ENCODE data around the gene MCF2L.
"Not testable (repeated sequence)": the region's sequence is repeated elsewhere in the genome, so short reads cannot be mapped to it uniquely, and the experiment has no call there.

Gene MCF2L

GRCh38 chr13:113052206-113052605 lies 83.2 kb downstream of the MCF2L start:
- no peak for DNase-seq

GRCh38 chr13:113052971-113053370 lies 84.0 kb downstream of the MCF2L start:
- DNase-seq = no peak

GRCh38 chr13:113053376-113053775 lies 84.4 kb downstream of the MCF2L start:
- DNase-seq = no peak

GRCh38 chr13:113053801-113054604 lies 85.0 kb downstream of the MCF2L start:
- no peak for DNase-seq

GRCh38 chr13:113057084-113057483 lies 88.1 kb downstream of the MCF2L start:
- no peak for DNase-seq

- not testable (repeated sequence) for DNase-seq
Measured at GRCh38 chr13:113057559-113057958, 88.5 kb downstream of the MCF2L start.

- DNase-seq = no peak
Measured at GRCh38 chr13:113058129-113058987, 89.3 kb downstream of the MCF2L start.

- no peak for DNase-seq
Measured at GRCh38 chr13:113058988-113059850, 90.2 kb downstream of the MCF2L start.

GRCh38 chr13:113059891-113060290 lies 90.9 kb downstream of the MCF2L start:
- DNase-seq = no peak

- no peak for DNase-seq
Measured at GRCh38 chr13:113060557-113061270, 91.7 kb downstream of the MCF2L start.

GRCh38 chr13:113061271-113061625 lies 92.2 kb downstream of the MCF2L start:
- no peak for DNase-seq

GRCh38 chr13:113061796-113062425 lies 92.9 kb downstream of the MCF2L start:
- DNase-seq = no peak

GRCh38 chr13:113062691-113063090 lies 93.7 kb downstream of the MCF2L start:
- DNase-seq = no peak

GRCh38 chr13:113063091-113063491 lies 94.1 kb downstream of the MCF2L start:
- no peak for DNase-seq

GRCh38 chr13:113064000-113064533 lies 95.1 kb downstream of the MCF2L start:
- no peak for DNase-seq

GRCh38 chr13:113064534-113065405 lies 95.8 kb downstream of the MCF2L start:
- peak; percentile 90 for DNase-seq

GRCh38 chr13:113065406-113066141 lies 96.6 kb downstream of the MCF2L start:
- DNase-seq = peak; percentile 63

GRCh38 chr13:113066142-113066455 lies 97.1 kb downstream of the MCF2L start:
- DNase-seq = no peak

GRCh38 chr13:113066746-113067145 lies 97.7 kb downstream of the MCF2L start:
- DNase-seq = no peak

Measured in fibroblast of skin of scalp (primary cell).